GM12878 (cell line): ENCODE measurements around the gene RAP1A. TPM values are rescaled to one million over a fixed set of nuclear protein-coding genes. Genes with fewer than 3 reads are reported as not detected.
A peak's percentile ranks its signal among the peaks of the same experiment; 100 is the strongest.

ENCODE experiments used
- BACH1 ChIP-seq: fragments of 450-650 bp; IDR thresholded peaks from 2 replicates; pipeline ENCODE4 v1.6.1; 2017; ENCODE audit warnings: mild to moderate bottlenecking, borderline replicate concordance
- BHLHE40 ChIP-seq, 2 experiments: fragments of 450-650 bp in 1 of 2; IDR thresholded peaks; 2 replicates each; pipeline ENCODE4 v1.6.1; 2011 to 2017; ENCODE audit warnings: low read depth in 2 of 2, borderline replicate concordance in 1 of 2, improper control_type of control experiment in 1 of 2, low read length in 1 of 2, mild to moderate bottlenecking in 1 of 2
- BMI1 ChIP-seq: fragments of 450-650 bp; IDR thresholded peaks from 2 replicates; pipeline ENCODE4 v1.6.1; 2016; ENCODE audit warnings: mild to moderate bottlenecking, moderate library complexity, borderline replicate concordance
- CBX3 ChIP-seq: fragments of 200-600 bp; sonication (generic); IDR thresholded peaks from 2 replicates; pipeline ENCODE4 v1.6.1; 2016; ENCODE audit warnings: low read depth, borderline replicate concordance
- CBX5 ChIP-seq: sonication (generic); IDR thresholded peaks from 2 replicates; pipeline ENCODE4 v1.6.1; 2016; ENCODE audit warnings: low read depth, moderate library complexity, mild to moderate bottlenecking, inconsistent platforms
- CREM ChIP-seq: IDR thresholded peaks from 2 replicates; pipeline ENCODE4 v1.6.1; 2014; ENCODE audit warnings: antibody characterized with exemption, low read depth
- ESRRA ChIP-seq: IDR thresholded peaks from 2 replicates; pipeline ENCODE4 v1.6.1; 2012; ENCODE audit warnings: mild to moderate bottlenecking, low read length, improper control_type of control experiment
- GABPA ChIP-seq: IDR thresholded peaks from 2 replicates; pipeline ENCODE4 v1.6.1; 2014; ENCODE audit warnings: antibody characterized with exemption, low read depth, mild to moderate bottlenecking, inconsistent platforms
- MTA3 ChIP-seq: IDR thresholded peaks from 2 replicates; pipeline ENCODE4 v1.6.1; 2012; ENCODE audit warnings: low read length, inconsistent platforms, borderline replicate concordance
- NR2C1 ChIP-seq: fragments of 450-650 bp; IDR thresholded peaks from 2 replicates; pipeline ENCODE4 v1.6.1; 2017; ENCODE audit warnings: antibody characterized with exemption, mild to moderate bottlenecking, moderate library complexity
- NR2C2 ChIP-seq: IDR thresholded peaks from 2 replicates; pipeline ENCODE4 v1.6.1; 2011; ENCODE audit warnings: borderline replicate concordance, low read depth; ENCODE audit not compliant: control insufficient read depth, insufficient read length
- PKNOX1 ChIP-seq: fragments of 450-650 bp; IDR thresholded peaks from 2 replicates; pipeline ENCODE4 v1.6.1; 2016; ENCODE audit warnings: mild to moderate bottlenecking
- POLR2AphosphoS2 ChIP-seq: IDR thresholded peaks from 2 replicates; pipeline ENCODE4 v1.6.1; 2011; ENCODE audit warnings: low read depth, mild to moderate bottlenecking, low read length, improper control_type of control experiment, moderate library complexity
- POLR2AphosphoS5 ChIP-seq: IDR thresholded peaks from 2 replicates; pipeline ENCODE4 v1.6.1; 2011; ENCODE audit warnings: mild to moderate bottlenecking, low read length, inconsistent platforms
- RAD21 ChIP-seq: IDR thresholded peaks from 2 replicates; pipeline ENCODE4 v1.6.1; 2011; ENCODE audit warnings: mild to moderate bottlenecking, low read depth, low read length, moderate library complexity; ENCODE audit not compliant: insufficient read depth
- RAD51 ChIP-seq: fragments of 450-650 bp; IDR thresholded peaks from 2 replicates; pipeline ENCODE4 v1.6.1; 2016; ENCODE audit warnings: moderate library complexity, mild to moderate bottlenecking, inconsistent platforms
- TAF1 ChIP-seq: IDR thresholded peaks from 2 replicates; pipeline ENCODE4 v1.6.1; 2011; ENCODE audit warnings: mild to moderate bottlenecking, low read depth, low read length, borderline replicate concordance
- TARDBP ChIP-seq: IDR thresholded peaks from 2 replicates; pipeline ENCODE4 v1.6.1; 2016; ENCODE audit warnings: borderline replicate concordance
- TCF7 ChIP-seq: IDR thresholded peaks from 2 replicates; pipeline ENCODE4 v1.6.1; 2014; ENCODE audit warnings: antibody characterized with exemption, borderline replicate concordance
- ZBED1 ChIP-seq: IDR thresholded peaks from 2 replicates; pipeline ENCODE4 v1.6.1; 2016; ENCODE audit warnings: borderline replicate concordance
- polyA plus RNA-seq, 11 experiments: library from polyadenylated mRNA; depleted of rRNA in 4 of 11; unstranded in 6 of 11; stranded (reverse) in 5 of 11; fragments of >200 nt; fragmentation: Nextera tagmentation in 4 of 11; fragmentation: Illumina TruSeq in 1 of 11; extraction: Ambion mirVana in 4 of 11; extraction: Trizol in 1 of 11; gene quantifications; 1 replicate in 1 of 11; 2 replicates in 10 of 11; pipeline versions ENCODE4 v1.2.1 to v1.2.3, GENCODE V29; 2011 to 2016; ENCODE audit warnings: inconsistent platforms in 2 of 11, missing spikeins in 2 of 11, low read depth in 1 of 11
- total RNA-seq, 4 experiments: library from RNA; depleted of rRNA in 3 of 4; stranded (reverse); fragments of >200 nt in 3 of 4; fragmentation: Illumina TruSeq in 1 of 4; extraction: Trizol in 1 of 4; gene quantifications; 2 replicates each; pipeline versions ENCODE4 v1.2.1 to v1.2.3, GENCODE V29; 2013 to 2021
- TF ChIP-seq, protein P1 (sequence below): fragments of 450-650 bp; IDR thresholded peaks from 2 replicates; pipeline ENCODE4 v1.6.1; 2016; ENCODE audit warnings: mild to moderate bottlenecking, moderate library complexity, borderline replicate concordance
- TF ChIP-seq, protein P2 (sequence below): IDR thresholded peaks from 2 replicates; pipeline ENCODE4 v1.6.1; 2011; ENCODE audit warnings: mild to moderate bottlenecking, low read depth, low read length, moderate library complexity; ENCODE audit not compliant: insufficient replicate concordance
- TF ChIP-seq, protein P3 (sequence below): fragments of 450-650 bp; IDR thresholded peaks from 2 replicates; pipeline ENCODE4 v1.6.1; 2014; ENCODE audit warnings: mild to moderate bottlenecking

The RAP1A gene
- total and polyA plus RNA-seq, 10 of the 15 experiments (the other 5 are each of a cell fraction or from before 2014, with no cell fraction given) = 38.4 to 213 (median 86.0) TPM

- TF ChIP-seq, protein P1, sequence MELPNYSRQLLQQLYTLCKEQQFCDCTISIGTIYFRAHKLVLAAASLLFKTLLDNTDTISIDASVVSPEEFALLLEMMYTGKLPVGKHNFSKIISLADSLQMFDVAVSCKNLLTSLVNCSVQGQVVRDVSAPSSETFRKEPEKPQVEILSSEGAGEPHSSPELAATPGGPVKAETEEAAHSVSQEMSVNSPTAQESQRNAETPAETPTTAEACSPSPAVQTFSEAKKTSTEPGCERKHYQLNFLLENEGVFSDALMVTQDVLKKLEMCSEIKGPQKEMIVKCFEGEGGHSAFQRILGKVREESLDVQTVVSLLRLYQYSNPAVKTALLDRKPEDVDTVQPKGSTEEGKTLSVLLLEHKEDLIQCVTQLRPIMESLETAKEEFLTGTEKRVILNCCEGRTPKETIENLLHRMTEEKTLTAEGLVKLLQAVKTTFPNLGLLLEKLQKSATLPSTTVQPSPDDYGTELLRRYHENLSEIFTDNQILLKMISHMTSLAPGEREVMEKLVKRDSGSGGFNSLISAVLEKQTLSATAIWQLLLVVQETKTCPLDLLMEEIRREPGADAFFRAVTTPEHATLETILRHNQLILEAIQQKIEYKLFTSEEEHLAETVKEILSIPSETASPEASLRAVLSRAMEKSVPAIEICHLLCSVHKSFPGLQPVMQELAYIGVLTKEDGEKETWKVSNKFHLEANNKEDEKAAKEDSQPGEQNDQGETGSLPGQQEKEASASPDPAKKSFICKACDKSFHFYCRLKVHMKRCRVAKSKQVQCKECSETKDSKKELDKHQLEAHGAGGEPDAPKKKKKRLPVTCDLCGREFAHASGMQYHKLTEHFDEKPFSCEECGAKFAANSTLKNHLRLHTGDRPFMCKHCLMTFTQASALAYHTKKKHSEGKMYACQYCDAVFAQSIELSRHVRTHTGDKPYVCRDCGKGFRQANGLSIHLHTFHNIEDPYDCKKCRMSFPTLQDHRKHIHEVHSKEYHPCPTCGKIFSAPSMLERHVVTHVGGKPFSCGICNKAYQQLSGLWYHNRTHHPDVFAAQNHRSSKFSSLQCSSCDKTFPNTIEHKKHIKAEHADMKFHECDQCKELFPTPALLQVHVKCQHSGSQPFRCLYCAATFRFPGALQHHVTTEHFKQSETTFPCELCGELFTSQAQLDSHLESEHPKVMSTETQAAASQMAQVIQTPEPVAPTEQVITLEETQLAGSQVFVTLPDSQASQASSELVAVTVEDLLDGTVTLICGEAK = no peak
- no peak for TF ChIP-seq TAF1
- TF ChIP-seq RAD21 = no peak
- TF ChIP-seq RAD51 = peak; percentile 59
- TF ChIP-seq CREM = peak; percentile 54; the same call in 1 of the 2 replicates
- TF ChIP-seq ZBED1 = no peak
- no peak for TF ChIP-seq PKNOX1
- no peak for TF ChIP-seq MTA3
- no peak for TF ChIP-seq TARDBP
- no peak for TF ChIP-seq NR2C2
- TF ChIP-seq, protein P2, sequence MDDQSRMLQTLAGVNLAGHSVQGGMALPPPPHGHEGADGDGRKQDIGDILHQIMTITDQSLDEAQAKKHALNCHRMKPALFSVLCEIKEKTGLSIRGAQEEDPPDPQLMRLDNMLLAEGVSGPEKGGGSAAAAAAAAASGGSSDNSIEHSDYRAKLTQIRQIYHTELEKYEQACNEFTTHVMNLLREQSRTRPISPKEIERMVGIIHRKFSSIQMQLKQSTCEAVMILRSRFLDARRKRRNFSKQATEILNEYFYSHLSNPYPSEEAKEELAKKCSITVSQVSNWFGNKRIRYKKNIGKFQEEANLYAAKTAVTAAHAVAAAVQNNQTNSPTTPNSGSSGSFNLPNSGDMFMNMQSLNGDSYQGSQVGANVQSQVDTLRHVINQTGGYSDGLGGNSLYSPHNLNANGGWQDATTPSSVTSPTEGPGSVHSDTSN = no peak
- TF ChIP-seq CBX5 = peak; percentile 60; the same call in 1 of the 2 replicates
- TF ChIP-seq, protein P3, sequence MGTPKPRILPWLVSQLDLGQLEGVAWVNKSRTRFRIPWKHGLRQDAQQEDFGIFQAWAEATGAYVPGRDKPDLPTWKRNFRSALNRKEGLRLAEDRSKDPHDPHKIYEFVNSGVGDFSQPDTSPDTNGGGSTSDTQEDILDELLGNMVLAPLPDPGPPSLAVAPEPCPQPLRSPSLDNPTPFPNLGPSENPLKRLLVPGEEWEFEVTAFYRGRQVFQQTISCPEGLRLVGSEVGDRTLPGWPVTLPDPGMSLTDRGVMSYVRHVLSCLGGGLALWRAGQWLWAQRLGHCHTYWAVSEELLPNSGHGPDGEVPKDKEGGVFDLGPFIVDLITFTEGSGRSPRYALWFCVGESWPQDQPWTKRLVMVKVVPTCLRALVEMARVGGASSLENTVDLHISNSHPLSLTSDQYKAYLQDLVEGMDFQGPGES = no peak
- TF ChIP-seq POLR2AphosphoS2 = no peak
- no peak for TF ChIP-seq GABPA
- TF ChIP-seq CBX3 = no peak
- no peak; the same call in 1 of the 2 replicates for TF ChIP-seq POLR2AphosphoS5
- TF ChIP-seq BMI1 = no peak
- peak; percentile 46; the same call in 1 of the 2 replicates for TF ChIP-seq BACH1
- TF ChIP-seq BHLHE40 (IDR thresholded peaks at IDR 0.05; ENCODE audit: borderline replicate concordance in 1 of 2, low read depth in 2 of 2, low read length in 1 of 2) = peak; percentile 52 to 54; a peak in 2 of 4 replicates
- no peak for TF ChIP-seq ESRRA
- TF ChIP-seq TCF7 = no peak
- no peak for TF ChIP-seq NR2C1
These were observed 19.6 kb upstream of the RAP1A start (continued) for GRCh38 chr1:111599781-111600693.
